GM12801 (cell line): ENCODE results near the gene YARS2.

ENCODE experiments used
- CTCF ChIP-seq: IDR thresholded peaks from one replicate; pipeline ENCODE4 v1.5.1; 2011; ENCODE audit warnings: control low read depth; ENCODE audit not compliant: insufficient read length; ENCODE audit errors: extremely low read depth

YARS2 gene

GRCh38 chr12:32697445-32697844 is 58.3 kb downstream of the YARS2 start:
- no peak for TF ChIP-seq CTCF
